HG02970 (cell line): ENCODE measurements around the gene RTN4IP1.

ENCODE experiments used
- ATAC-seq: cut with Tn5 transposase; IDR thresholded peaks from one replicate; pipeline ENCODE4 v1.9.1; 2021; ENCODE audit warnings: mild to moderate bottlenecking, moderate library complexity, moderate number of reproducible peaks; ENCODE audit not compliant: unreplicated experiment, low FRiP score

The RTN4IP1 gene

DNA sequence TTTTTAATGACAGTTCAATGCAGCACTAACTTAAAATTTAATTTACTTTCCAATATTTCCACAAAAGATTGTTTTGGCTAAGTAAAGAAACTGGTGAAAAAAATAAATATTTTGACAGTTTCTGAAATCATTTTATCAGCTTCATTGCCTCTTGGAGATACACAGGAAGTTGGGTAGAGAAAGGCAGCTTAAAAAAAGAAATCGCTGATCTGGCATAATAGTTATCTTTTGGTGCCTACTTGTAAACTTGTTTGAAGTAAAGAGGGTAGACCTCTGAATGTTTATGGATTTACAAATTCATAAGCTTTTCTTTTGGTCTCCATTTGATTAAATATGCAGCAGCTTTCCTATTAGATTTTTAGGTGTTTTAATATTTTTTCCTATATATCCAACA, 103.4 kb downstream of the RTN4IP1 start:
- ATAC-seq: no peak

DNA sequence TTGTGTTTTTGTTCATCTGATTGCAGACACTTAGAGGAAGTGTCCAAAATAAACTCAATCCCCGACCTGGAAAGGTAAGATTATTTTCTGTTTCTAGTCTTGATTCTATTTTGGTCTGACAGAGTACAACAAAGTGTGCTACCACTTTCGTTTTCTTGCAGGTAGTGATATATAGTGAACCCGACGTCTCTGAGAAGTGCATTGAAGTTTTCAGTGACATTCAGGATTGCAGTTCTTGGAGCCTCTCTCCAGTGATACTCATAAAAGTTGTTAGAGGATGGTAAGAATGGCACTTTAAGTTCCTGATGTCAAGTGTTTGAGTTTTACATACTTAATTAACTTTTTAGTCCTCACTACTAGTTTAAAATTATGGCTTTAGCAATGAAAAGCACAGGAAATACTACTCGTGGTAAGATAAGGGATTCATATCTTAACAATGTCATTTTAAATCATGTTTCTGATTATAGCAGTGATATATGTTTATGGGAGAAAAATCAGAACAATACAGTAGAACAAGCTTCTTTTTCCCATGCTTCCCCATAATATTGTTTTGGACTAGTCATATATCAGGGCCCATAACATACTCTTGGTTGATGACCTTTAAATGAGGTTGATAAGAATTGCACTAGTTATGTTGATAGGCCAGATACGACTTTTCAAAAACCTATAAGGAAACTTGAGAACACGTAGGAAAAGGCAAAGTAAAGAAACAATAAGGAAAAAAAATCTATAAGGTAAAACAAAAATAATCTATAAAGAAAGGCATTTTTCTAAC, 104.0 kb downstream of the RTN4IP1 start:
- ATAC-seq: no peak

DNA sequence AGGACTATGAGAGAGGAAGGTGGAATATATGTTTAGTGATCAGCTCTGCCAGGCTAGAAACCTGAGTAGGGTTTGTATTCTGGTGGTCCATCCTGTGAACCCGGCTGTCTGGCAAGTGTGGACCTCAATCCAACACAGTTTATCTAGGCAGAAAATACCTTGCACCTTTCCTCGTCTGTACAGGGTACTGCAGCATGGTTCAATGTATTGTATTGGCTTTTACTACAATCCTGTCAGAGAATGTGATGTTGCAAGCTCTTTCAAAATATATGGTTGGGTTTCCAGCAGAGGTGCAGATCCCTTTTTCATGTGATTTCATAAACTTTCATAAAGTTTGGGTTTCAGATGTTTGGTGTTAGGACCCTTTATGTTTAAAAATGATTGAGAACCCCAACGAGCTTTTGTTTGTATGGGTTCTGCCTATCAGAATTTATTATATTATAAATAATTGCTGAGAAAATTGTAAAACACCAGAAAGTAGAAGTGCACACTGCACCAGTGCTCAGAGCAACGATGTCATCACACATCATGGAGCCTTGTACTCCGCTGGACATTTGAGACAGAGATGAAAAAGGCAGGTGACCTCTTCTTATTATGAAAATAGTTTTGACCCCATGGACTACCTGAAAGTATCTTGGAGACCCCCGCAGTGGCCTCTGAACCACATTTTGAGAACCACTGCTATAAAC, 106.6 kb downstream of the RTN4IP1 start:
- ATAC-seq: no peak
